Measurements from ENCODE around the gene WDR5B.

The WDR5B gene

DNA sequence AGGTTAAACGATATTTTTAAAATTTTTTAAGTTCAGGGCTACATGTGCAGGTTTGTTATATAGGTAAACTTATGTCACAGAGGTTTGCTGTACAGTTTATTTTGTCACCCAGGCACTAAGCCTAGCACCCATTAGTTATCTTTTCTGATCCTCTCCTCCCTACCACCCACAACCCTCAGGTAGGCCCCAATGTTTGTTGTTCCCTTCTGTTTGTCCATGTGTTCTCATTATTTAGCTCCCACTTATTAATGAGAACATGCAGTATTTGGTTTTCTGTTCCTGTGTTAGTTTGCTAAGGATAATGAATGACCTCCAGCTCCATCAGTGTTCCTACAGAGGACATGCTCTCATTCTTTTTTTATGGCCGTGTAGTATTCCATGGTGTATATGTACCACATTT, 16.9 kb downstream of the WDR5B start:
- no peak for DNase-seq (ENCODE audit: low read depth)
- H3K4me3 ChIP-seq (ENCODE audit: control insufficient read depth, low read depth, low read length), result no peak overlapping the region
- TF ChIP-seq, protein P1, sequence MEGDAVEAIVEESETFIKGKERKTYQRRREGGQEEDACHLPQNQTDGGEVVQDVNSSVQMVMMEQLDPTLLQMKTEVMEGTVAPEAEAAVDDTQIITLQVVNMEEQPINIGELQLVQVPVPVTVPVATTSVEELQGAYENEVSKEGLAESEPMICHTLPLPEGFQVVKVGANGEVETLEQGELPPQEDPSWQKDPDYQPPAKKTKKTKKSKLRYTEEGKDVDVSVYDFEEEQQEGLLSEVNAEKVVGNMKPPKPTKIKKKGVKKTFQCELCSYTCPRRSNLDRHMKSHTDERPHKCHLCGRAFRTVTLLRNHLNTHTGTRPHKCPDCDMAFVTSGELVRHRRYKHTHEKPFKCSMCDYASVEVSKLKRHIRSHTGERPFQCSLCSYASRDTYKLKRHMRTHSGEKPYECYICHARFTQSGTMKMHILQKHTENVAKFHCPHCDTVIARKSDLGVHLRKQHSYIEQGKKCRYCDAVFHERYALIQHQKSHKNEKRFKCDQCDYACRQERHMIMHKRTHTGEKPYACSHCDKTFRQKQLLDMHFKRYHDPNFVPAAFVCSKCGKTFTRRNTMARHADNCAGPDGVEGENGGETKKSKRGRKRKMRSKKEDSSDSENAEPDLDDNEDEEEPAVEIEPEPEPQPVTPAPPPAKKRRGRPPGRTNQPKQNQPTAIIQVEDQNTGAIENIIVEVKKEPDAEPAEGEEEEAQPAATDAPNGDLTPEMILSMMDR (conservative IDR thresholded peaks at IDR 0.05; ENCODE audit: control insufficient read depth, insufficient read depth, low read depth, low read length), result no peak

DNA sequence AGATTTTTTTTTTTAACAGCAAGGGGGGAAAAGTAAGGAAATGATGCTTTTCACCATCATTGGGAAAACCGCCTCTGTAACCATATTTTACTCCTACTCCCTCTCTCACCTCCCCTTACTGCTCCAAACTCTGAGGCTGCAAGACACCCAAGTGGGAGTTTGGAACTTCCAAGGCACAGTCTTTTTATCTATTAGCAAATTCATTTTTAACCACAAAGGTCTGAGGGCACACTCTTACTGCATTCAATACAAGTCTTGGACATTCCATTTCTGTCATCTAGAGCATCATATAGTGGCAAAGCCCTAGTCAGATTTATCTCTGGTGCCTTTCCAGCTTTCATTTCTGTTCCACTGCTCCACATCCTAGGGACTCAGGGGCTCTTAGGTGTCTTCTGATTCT, 18.7 kb downstream of the WDR5B start:
- no peak for DNase-seq (ENCODE audit: low read depth)
- H3K4me3 ChIP-seq (ENCODE audit: control insufficient read depth, low read depth, low read length), result no peak overlapping the region
- TF ChIP-seq, protein P1 (conservative IDR thresholded peaks at IDR 0.05; ENCODE audit: control insufficient read depth, insufficient read depth, low read depth, low read length), result no peak

DNA sequence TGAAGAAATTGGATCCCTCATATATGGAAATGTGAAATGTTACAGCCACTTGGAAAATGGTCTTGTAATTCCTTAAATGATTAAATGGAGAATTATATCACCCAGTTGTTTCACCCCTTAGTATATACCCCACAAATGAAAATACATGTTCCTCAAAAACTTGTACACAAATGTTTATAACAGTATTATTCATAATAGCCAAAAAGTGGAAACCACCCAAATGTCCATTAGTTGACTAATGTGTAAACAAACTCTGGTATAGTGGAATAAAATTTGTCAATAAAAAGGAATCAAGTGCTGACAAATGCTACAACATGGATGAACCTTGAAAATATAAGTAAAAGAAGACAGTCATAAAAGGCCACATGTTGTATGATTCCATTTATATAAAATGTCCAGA, 19.4 kb downstream of the WDR5B start:
- no peak overlapping the region for H3K4me3 ChIP-seq (ENCODE audit: control insufficient read depth, low read depth, low read length)
- no peak for DNase-seq (ENCODE audit: low read depth)
- TF ChIP-seq, protein P1 (conservative IDR thresholded peaks at IDR 0.05; ENCODE audit: control insufficient read depth, insufficient read depth, low read depth, low read length), result no peak

DNA sequence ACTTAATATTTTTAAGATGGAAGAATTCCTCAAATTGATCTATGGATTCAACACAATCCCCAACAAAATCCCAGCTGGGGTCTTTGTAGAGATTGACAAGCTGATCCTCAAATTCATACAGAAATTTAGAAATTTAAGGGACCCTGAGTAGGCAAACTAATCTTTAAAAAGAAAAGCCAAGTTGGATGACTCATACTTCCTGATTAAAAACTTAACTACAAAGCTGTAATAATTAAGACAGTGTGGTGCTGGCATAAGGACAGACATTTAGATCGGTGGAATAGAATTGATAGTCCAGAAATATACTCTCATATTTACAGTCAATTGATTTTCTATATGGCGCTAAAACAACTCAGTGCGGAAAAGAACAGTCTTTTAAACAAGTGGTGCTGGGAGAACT, 20.3 kb downstream of the WDR5B start:
- no peak overlapping the region for H3K4me3 ChIP-seq (ENCODE audit: control insufficient read depth, low read depth, low read length)
- TF ChIP-seq, protein P1 (conservative IDR thresholded peaks at IDR 0.05; ENCODE audit: control insufficient read depth, insufficient read depth, low read depth, low read length), result no peak
- DNase-seq (ENCODE audit: low read depth), result peak; percentile 27

DNA sequence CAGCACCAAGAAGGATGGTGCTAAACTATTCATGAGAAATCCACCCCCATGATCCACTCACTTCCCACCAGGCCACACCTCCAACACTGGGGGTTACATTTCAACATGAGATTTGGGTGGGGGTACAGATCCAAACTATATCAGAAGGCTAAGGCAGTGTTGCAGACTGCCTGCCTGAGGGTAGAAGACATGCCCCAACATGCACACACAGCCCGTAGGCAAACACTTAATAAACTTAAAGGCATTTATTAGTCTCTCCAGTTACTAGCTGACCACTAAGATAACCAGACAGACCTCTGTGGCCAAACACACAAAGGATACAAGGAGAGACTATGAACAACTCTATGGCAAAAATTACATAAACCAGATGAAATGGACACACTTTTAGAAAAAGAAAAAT, 21.7 kb downstream of the WDR5B start:
- TF ChIP-seq, protein P1 (conservative IDR thresholded peaks at IDR 0.05; ENCODE audit: control insufficient read depth, insufficient read depth, low read depth, low read length), result no peak
- DNase-seq (ENCODE audit: low read depth), result no peak
- no peak overlapping the region for H3K4me3 ChIP-seq (ENCODE audit: control insufficient read depth, low read depth, low read length)

GRCh38 chr3:122392868-122393844, 22.7 kb downstream of the WDR5B start:
- DNase-seq (ENCODE audit: low read depth), result peak; percentile 64
- H3K4me3 ChIP-seq (ENCODE audit: control insufficient read depth, low read depth, low read length), result no peak overlapping the region
- TF ChIP-seq, protein P1 (conservative IDR thresholded peaks at IDR 0.05; ENCODE audit: control insufficient read depth, insufficient read depth, low read depth, low read length), result peak; percentile 79

All from fibroblast of mammary gland (primary cell).